BE2C (cell line): ENCODE results near the gene PFN3.
A peak's percentile ranks its signal among the peaks of the same experiment; 100 is the strongest.

Source experiments
- DNase-seq: peaks from one replicate; pipeline ENCODE4 v3.0.0-alpha.2; 2020
- H3K27me3 ChIP-seq: fragments of 250-450 bp; sonication (Bioruptor Pico); 2 replicates; pipeline ENCODE4 v1.5.1; 2020; ENCODE audit warnings: mild to moderate bottlenecking
- H3K36me3 ChIP-seq: fragments of 250-450 bp; sonication (Bioruptor Pico); 2 replicates; pipeline ENCODE4 v1.5.1; 2020; ENCODE audit warnings: mild to moderate bottlenecking
- H3K4me1 ChIP-seq: fragments of 250-450 bp; sonication (Bioruptor Pico); 2 replicates; pipeline ENCODE4 v1.5.1; 2020
- H3K4me3 ChIP-seq: 2 replicates; pipeline ENCODE4 v1.5.1; 2011; ENCODE audit warnings: low read depth, low read length
- H3K9me3 ChIP-seq: fragments of 250-450 bp; sonication (Bioruptor Pico); 2 replicates; pipeline ENCODE4 v1.5.1; 2020
- CTCF ChIP-seq: IDR thresholded peaks from 2 replicates; pipeline ENCODE4 v1.5.1; 2012; ENCODE audit warnings: mild to moderate bottlenecking, low read depth, low read length

The PFN3 gene

GRCh38 chr5:177429248-177430040 is 29.0 kb upstream of the PFN3 start:
- Histone ChIP-seq H3K4me3 (no peak overlapping the region), H3K4me1 (peaks cover 15% of the 10 kb centered on the region)
- no peak for TF ChIP-seq CTCF

GRCh38 chr5:177428574-177429217 is 28.2 kb upstream of the PFN3 start:
- Histone ChIP-seq H3K4me1 (peaks cover 15% of the 10 kb centered on the region), H3K36me3 (peaks cover 23% of the 10 kb centered on the region), H3K9me3 (no peaks in the 10 kb centered on the region), H3K4me3 (no peak overlapping the region), H3K27me3 (no peaks in the 10 kb centered on the region)
- TF ChIP-seq CTCF, result no peak
- DNase-seq, result no peak

More at GRCh38 chr5:177429248-177430040, 29.0 kb upstream of the PFN3 start:
- DNase-seq, result no peak
- Histone ChIP-seq H3K9me3 (no peaks in the 10 kb centered on the region), H3K36me3 (peaks cover 31% of the 10 kb centered on the region), H3K27me3 (no peaks in the 10 kb centered on the region)

- TF ChIP-seq CTCF, result no peak
- Histone ChIP-seq H3K4me1 (peaks cover 15% of the 10 kb centered on the region), H3K36me3 (peaks cover 17% of the 10 kb centered on the region), H3K9me3 (no peaks in the 10 kb centered on the region), H3K27me3 (no peaks in the 10 kb centered on the region), H3K4me3 (peak overlapping the region; percentile 93)
- DNase-seq, result peak; percentile 54
These were observed 27.6 kb upstream of the PFN3 start for GRCh38 chr5:177427919-177428573.

- peak; percentile 67 for DNase-seq
- Histone ChIP-seq H3K36me3 (peaks cover 9% of the 10 kb centered on the region), H3K27me3 (no peaks in the 10 kb centered on the region), H3K4me3 (peak overlapping the region; percentile 93), H3K4me1 (peaks cover 15% of the 10 kb centered on the region), H3K9me3 (no peaks in the 10 kb centered on the region)
- TF ChIP-seq CTCF, result no peak
These were observed 26.9 kb upstream of the PFN3 start for GRCh38 chr5:177427211-177427822.

GRCh38 chr5:177426566-177427210 is 26.2 kb upstream of the PFN3 start, which contains the start of gene GRK6:
Gene GRK6, plus strand, starts transcription at chr5:177426676. Its CDS starts 170 bp downstream, at chr5:177426846.
- Histone ChIP-seq H3K9me3 (no peaks in the 10 kb centered on the region), H3K36me3 (peaks cover 6% of the 10 kb centered on the region), H3K27me3 (no peaks in the 10 kb centered on the region), H3K4me3 (peak within 1 kb of the TSS; percentile 93), H3K4me1 (peaks cover 11% of the 10 kb centered on the region)
- no peak for DNase-seq
- TF ChIP-seq CTCF, result no peak
